A549 (cell line): Measurements from ENCODE around the gene NOP53. TPM values are rescaled to one million over a fixed set of nuclear protein-coding genes. Genes with fewer than 3 reads are reported as not detected.
A peak's percentile ranks its signal among the peaks of the same experiment; 100 is the strongest.
"Not testable (repeated sequence)": the region's sequence is repeated elsewhere in the genome, so short reads cannot be mapped to it uniquely, and the experiment has no call there.

Experiments
- ATAC-seq, 2 experiments: fragments of 200-7000 bp in 1 of 2; fragments of >200 bp in 1 of 2; cut with Nextera tagmentation in 1 of 2; cut with Tn5 transposase in 1 of 2; 3 replicates each; pipeline versions ENCODE4 v1.8.0 to v1.9.1; 2018 to 2020; ENCODE audit warnings: mild to moderate bottlenecking in 1 of 2, moderate library complexity in 1 of 2
- CTCF ChIA-PET: fragments of 300-600 bp; sonication (Branson Sonifier 250); formaldehyde crosslinking; extraction: SDS; loops from one replicate; lab custom pipeline; 2021; ENCODE audit warnings: antibody characterized with exemption, inconsistent platforms; lab: Yijun Ruan, JAX
- POLR2A ChIA-PET: fragments of 350-600 bp; formaldehyde crosslinking; extraction: SDS; loops from one replicate; lab custom pipeline; 2021; ENCODE audit warnings: antibody characterized with exemption, inconsistent platforms; lab: Yijun Ruan, JAX
- DNase-seq, 2 experiments: peaks; one replicate each; pipeline versions ENCODE4 v3.0.0 to v3.0.0-alpha.2; 2011 to 2016; ENCODE audit warnings: low read depth in 1 of 2, low spot score in 1 of 2
- FAIRE-seq: peaks from 2 replicates; lab custom pipeline; 2011; peaks lifted over from hg19 to GRCh38; lab: Jason Lieb, UNC
- H3K27ac ChIP-seq, 2 experiments: fragments of >200 bp; sonication (Bioruptor Twin); formaldehyde crosslinking; 3 replicates each; pipeline ENCODE4 v1.5.1; 2016 to 2017
- H3K4me1 ChIP-seq: fragments of >200 bp; sonication (Bioruptor Twin); formaldehyde crosslinking; 3 replicates; pipeline ENCODE4 v1.6.1; 2016
- H3K4me2 ChIP-seq: fragments of >200 bp; sonication (Bioruptor Twin); formaldehyde crosslinking; 3 replicates; pipeline ENCODE4 v1.6.1; 2016
- H3K4me3 ChIP-seq: fragments of >200 bp; sonication (Bioruptor Twin); formaldehyde crosslinking; 3 replicates; pipeline ENCODE4 v1.5.1; 2016
- H3K9me3 ChIP-seq: fragments of >200 bp; sonication (Bioruptor Twin); formaldehyde crosslinking; 3 replicates; pipeline ENCODE4 v1.6.1; 2016
- CHD4 ChIP-seq: fragments of 200-600 bp; sonication (generic); IDR thresholded peaks from 2 replicates; pipeline ENCODE4 v1.6.1; 2016; ENCODE audit warnings: antibody characterized with exemption, mild to moderate bottlenecking, borderline replicate concordance
- E2F6 ChIP-seq: IDR thresholded peaks from 2 replicates; pipeline ENCODE4 v1.6.1; 2012; ENCODE audit warnings: low read depth, borderline replicate concordance
- EHMT2 ChIP-seq: fragments of 200-600 bp; sonication (generic); IDR thresholded peaks from 2 replicates; pipeline ENCODE4 v1.6.1; 2016; ENCODE audit warnings: antibody characterized with exemption, low read depth, mild to moderate bottlenecking, moderate library complexity
- EP300 ChIP-seq, 2 experiments: fragments of >200 bp; sonication (Bioruptor Twin); formaldehyde crosslinking; IDR thresholded peaks; 2 replicates in 1 of 2; 3 replicates in 1 of 2; pipeline ENCODE4 v1.6.1; 2016 to 2017
- ESRRA ChIP-seq: fragments of 150-350 bp; IDR thresholded peaks from 2 replicates; pipeline ENCODE4 v1.6.1; 2014; ENCODE audit warnings: mild to moderate bottlenecking, low read length, borderline replicate concordance
- FOSB ChIP-seq: fragments of 250-450 bp; sonication (Bioruptor Pico); IDR thresholded peaks from 2 replicates; pipeline ENCODE4 v1.5.0; 2020; ENCODE audit warnings: mild to moderate bottlenecking, moderate library complexity
- FOXS1 ChIP-seq: fragments of 250-450 bp; sonication (Bioruptor Pico); IDR thresholded peaks from 2 replicates; pipeline ENCODE4 v1.5.0; 2020; ENCODE audit warnings: mild to moderate bottlenecking, moderate library complexity
- GATA3 ChIP-seq: IDR thresholded peaks from 2 replicates; pipeline ENCODE4 v1.6.1; 2012; ENCODE audit warnings: borderline replicate concordance
- HEYL ChIP-seq: fragments of 250-450 bp; sonication (Bioruptor Pico); IDR thresholded peaks from 2 replicates; pipeline ENCODE4 v1.8.0; 2021; ENCODE audit warnings: mild to moderate bottlenecking, moderate library complexity
- HOXB5 ChIP-seq: fragments of 250-450 bp; sonication (Bioruptor Pico); IDR thresholded peaks from 2 replicates; pipeline ENCODE4 v1.5.0; 2020; ENCODE audit warnings: mild to moderate bottlenecking, moderate library complexity
- KDM1A ChIP-seq: fragments of 200-600 bp; sonication (generic); IDR thresholded peaks from 2 replicates; pipeline ENCODE4 v1.6.1; 2016; ENCODE audit warnings: low read depth, mild to moderate bottlenecking
- MAZ ChIP-seq: fragments of 150-350 bp; IDR thresholded peaks from 2 replicates; pipeline ENCODE4 v1.6.1; 2014; ENCODE audit warnings: antibody characterized with exemption, low read depth, low read length, borderline replicate concordance
- POLR2A ChIP-seq: IDR thresholded peaks from 2 replicates; pipeline ENCODE4 v1.6.1; 2012; ENCODE audit warnings: mild to moderate bottlenecking, low read length
- RFX5 ChIP-seq: fragments of 450-650 bp; IDR thresholded peaks from 2 replicates; pipeline ENCODE4 v1.7.1; 2014; ENCODE audit warnings: antibody characterized with exemption, mild to moderate bottlenecking, moderate library complexity
- RNF2 ChIP-seq: fragments of 200-600 bp; sonication (generic); IDR thresholded peaks from 2 replicates; pipeline ENCODE4 v1.6.1; 2016; ENCODE audit warnings: low read depth, mild to moderate bottlenecking, antibody characterized with exemption, moderate library complexity, borderline replicate concordance
- TFCP2L1 ChIP-seq: fragments of 250-450 bp; sonication (Bioruptor Pico); IDR thresholded peaks from 2 replicates; pipeline ENCODE4 v1.5.0; 2021; ENCODE audit warnings: mild to moderate bottlenecking
- ZC3H11A ChIP-seq: fragments of 450-650 bp; IDR thresholded peaks from 2 replicates; pipeline ENCODE4 v1.6.1; 2014; ENCODE audit warnings: antibody characterized with exemption, mild to moderate bottlenecking
- ZSCAN20 ChIP-seq: fragments of 250-450 bp; sonication (Bioruptor Pico); IDR thresholded peaks from 2 replicates; pipeline ENCODE4 v1.8.0; 2022; ENCODE audit warnings: mild to moderate bottlenecking, moderate library complexity
- WGBS: methylation state at CpG from one replicate; pipeline ENCODE4 v1.1.6; 2017; ENCODE audit errors: missing lambda C conversion rate; 5-methylcytosine and 5-hydroxymethylcytosine counted together
- polyA plus RNA-seq, 4 experiments: library from polyadenylated mRNA; depleted of rRNA in 3 of 4; stranded (reverse); fragments of >200 nt; fragmentation: RNase III in 1 of 4; extraction: RNeasy Plus Mini Kit Qiagen cat#74134 plus additional on column Dnase treatment in 1 of 4; gene quantifications; 2 replicates in 3 of 4; 3 replicates in 1 of 4; pipeline ENCODE4 v1.2.3, GENCODE V29; 2011 to 2017

The NOP53 gene
- polyA plus RNA-seq, 2 of the 4 experiments (the other 2 are of a cell fraction) = 135 to 182 TPM

DNA sequence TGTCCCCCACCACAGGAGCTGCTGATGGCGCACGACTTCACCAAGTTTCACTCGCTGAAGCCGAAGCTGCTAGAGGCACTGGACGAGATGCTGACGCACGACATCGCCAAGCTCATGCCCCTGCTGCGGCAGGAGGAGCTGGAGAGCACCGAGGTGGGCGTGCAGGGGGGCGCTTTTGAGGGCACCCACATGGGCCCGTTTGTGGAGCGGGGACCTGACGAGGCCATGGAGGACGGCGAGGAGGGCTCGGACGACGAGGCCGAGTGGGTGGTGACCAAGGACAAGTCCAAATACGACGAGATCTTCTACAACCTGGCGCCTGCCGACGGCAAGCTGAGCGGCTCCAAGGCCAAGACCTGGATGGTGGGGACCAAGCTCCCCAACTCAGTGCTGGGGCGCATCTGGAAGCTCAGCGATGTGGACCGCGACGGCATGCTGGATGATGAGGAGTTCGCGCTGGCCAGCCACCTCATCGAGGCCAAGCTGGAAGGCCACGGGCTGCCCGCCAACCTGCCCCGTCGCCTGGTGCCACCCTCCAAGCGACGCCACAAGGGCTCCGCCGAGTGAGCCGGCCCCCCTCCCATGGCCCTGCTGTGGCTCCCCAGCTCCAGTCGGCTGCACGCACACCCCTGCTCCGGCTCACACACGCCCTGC is 4.4 kb upstream of the NOP53 start:
- Histone ChIP-seq H3K4me3 (no peak overlapping the region), H3K4me1 (peaks cover 23% of the 10 kb centered on the region), H3K4me2 (no peak overlapping the region), H3K9me3 (no peaks in the 10 kb centered on the region), H3K27ac (0 out of 6 replicates have a peak overlapping the region, but pooled peaks of 1 of the 2 experiments have one; percentile 3)
- 94% methylated on average over 45 of the region's 48 CpGs for WGBS
- ATAC-seq (no peak), DNase-seq (no peak), FAIRE-seq (no peak)
- TF ChIP-seq FOSB (CRISPR knock-in tag) (no peak), GATA3 (no peak), FOXS1 (no peak), MAZ (no peak), TFCP2L1 (CRISPR knock-in tag) (no peak), POLR2A (no peak), ZSCAN20 (CRISPR knock-in tag) (no peak), ESRRA (no peak), RNF2 (no peak), HEYL (CRISPR knock-in tag) (no peak), RFX5 (no peak), EHMT2 (no peak), E2F6 (no peak), CHD4 (no peak), EP300 (IDR thresholded peaks at IDR 0.05) (no peak)
- CTCF ChIA-PET = interaction anchor here (0.7 to 42.0 kb wide), 9 partner anchors 11 to 531 kb away, joined by 3 to 1389 read pairs (median 5); partner anchors contain the start of genes EHD2 and NAPA
- POLR2A ChIA-PET = interaction anchor here (1.2 to 1.4 kb wide), 2 partner anchors 12 to 28 kb away, joined by 3 to 4 read pairs; partner anchors contain the start of gene EHD2

DNA sequence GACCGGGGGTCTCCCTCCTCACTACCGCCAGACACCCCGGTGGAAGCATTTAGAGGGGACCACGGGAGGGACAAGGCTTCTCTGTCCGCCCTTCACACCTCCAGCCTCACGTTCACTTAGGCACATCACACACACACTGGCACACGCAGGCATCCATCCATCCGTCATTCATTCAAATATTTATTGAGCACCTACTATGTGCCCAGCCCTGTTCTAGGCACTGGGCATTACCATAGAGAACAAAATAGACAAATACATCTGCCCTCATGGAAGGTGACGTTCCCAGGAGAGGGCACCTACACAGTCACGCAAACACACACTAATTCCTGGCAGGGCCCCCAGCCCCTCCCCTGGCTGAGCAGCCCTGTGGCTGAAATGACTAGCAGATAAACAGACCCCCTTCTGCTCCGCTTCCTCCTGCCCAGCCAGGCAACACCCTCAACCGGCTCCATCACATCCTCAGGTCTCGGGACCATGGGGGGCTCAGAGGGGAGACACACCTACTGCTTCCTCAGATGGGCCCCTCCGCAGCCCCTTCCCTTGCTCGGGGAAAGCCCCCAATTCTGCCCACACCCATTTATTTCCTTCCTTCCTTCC is 3.7 kb upstream of the NOP53 start:
- CTCF ChIA-PET = interaction anchor here (1.2 to 42.0 kb wide), 6 partner anchors 12 to 305 kb away, joined by 3 to 1389 read pairs (median 14); partner anchors contain the start of genes EHD2 and NAPA
- peaks cover 28% of the 10 kb centered on the region for H3K4me1 ChIP-seq
- ATAC-seq = no peak
- TF ChIP-seq FOXS1 (no peak), CHD4 (peak; percentile 24; the same call in 1 of the 2 replicates)
- TF ChIP-seq, all 56 proteins: peak for 1
- FAIRE-seq (no peak), DNase-seq (no peak)
- Histone ChIP-seq H3K27ac (peak overlapping the region; percentile 95 to 96; a peak in 5 of 6 replicates), H3K9me3 (no peaks in the 10 kb centered on the region), H3K4me3 (no peak overlapping the region), H3K4me2 (no peak overlapping the region)
- 93% methylated on average over 15 of the region's 15 CpGs for WGBS
- POLR2A ChIA-PET = interaction anchor here (1.2 kb wide), 1 partner anchor 29 kb away, joined by 4 read pairs; the partner anchor contains the start of gene EHD2

- ATAC-seq (peak in 1 of 2 experiments; percentile 3; a peak in 1 of 6 replicates), FAIRE-seq (no peak), DNase-seq (no peak)
- peak overlapping the region; percentile 72 for H3K4me2 ChIP-seq
- TF ChIP-seq ZC3H11A (no peak), HOXB5 (no peak), KDM1A (no peak)
- H3K4me3 ChIP-seq = peak overlapping the region; percentile 39; the same call in 2 of the 3 replicates
- no peaks in the 10 kb centered on the region for H3K9me3 ChIP-seq
- CTCF ChIA-PET = interaction anchor here (0.7 to 42.0 kb wide), 17 partner anchors 8 to 307 kb away, joined by 3 to 1389 read pairs (median 6); partner anchors contain the start of gene EHD2
- POLR2A ChIA-PET = interaction anchor here (1.0 to 4.5 kb wide), 4 partner anchors 9 to 30 kb away, joined by 3 to 69 read pairs (median 12); partner anchors contain the start of gene EHD2
- peaks cover 33% of the 10 kb centered on the region for H3K4me1 ChIP-seq
- peak overlapping the region; percentile 95 to 96 for H3K27ac ChIP-seq
- 43% methylated on average over 13 of the region's 13 CpGs for WGBS
These were observed 2.7 kb upstream of the NOP53 start for GRCh38 chr19:47742634-47743033.

- Histone ChIP-seq H3K27ac (peak overlapping the region; percentile 95 to 96), H3K4me2 (peak overlapping the region; percentile 72), H3K4me1 (peaks cover 33% of the 10 kb centered on the region), H3K4me3 (peak overlapping the region; percentile 56)
- not testable (repeated sequence) for H3K9me3 ChIP-seq, ATAC-seq, DNase-seq, FAIRE-seq
- WGBS = 62% methylated on average over 17 of the region's 17 CpGs
- ChIA-PET POLR2A (interaction anchor here (0.6 to 4.5 kb wide), 7 partner anchors 10 to 34 kb away, joined by 3 to 69 read pairs (median 6); partner anchors contain the start of gene EHD2), CTCF (interaction anchor here (0.7 to 42.0 kb wide), 7 partner anchors 10 to 310 kb away, joined by 3 to 1389 read pairs (median 5); partner anchors contain the start of gene EHD2)
These were observed 783 bp downstream of the NOP53 start for GRCh38 chr19:47746129-47746528.
